H1 (cell line): Measurements from ENCODE around the gene DNASE1. TPM values are rescaled to one million over a fixed set of nuclear protein-coding genes. Genes with fewer than 3 reads are reported as not detected.

Source experiments
- CTCF ChIA-PET: fragments of 300-600 bp; sonication (Branson Sonifier 250); formaldehyde crosslinking; loops from one replicate; lab custom pipeline; 2021; ENCODE audit not compliant: partially characterized antibody; lab: Charles Lee
- POLR2A ChIA-PET: fragments of 300-600 bp; sonication (Branson Sonifier 250); formaldehyde crosslinking; loops from one replicate; lab custom pipeline; 2021; ENCODE audit warnings: inconsistent platforms; ENCODE audit not compliant: partially characterized antibody; lab: Charles Lee
- DNase-seq, 2 experiments: peaks; one replicate each; pipeline versions ENCODE4 v3.0.0 to v3.0.0-alpha.2; 2010 to 2022; ENCODE audit warnings: low spot score in 2 of 2, low read depth in 1 of 2, mixed read lengths in 1 of 2
- FAIRE-seq: peaks from 2 replicates; lab custom pipeline; 2011; peaks lifted over from hg19 to GRCh38; lab: Jason Lieb, UNC
- H2AFZ ChIP-seq: 2 replicates; pipeline ENCODE4 v1.8.1; 2012; ENCODE audit warnings: low read length, inconsistent platforms
- H2AK5ac ChIP-seq: 2 replicates; pipeline ENCODE4 v1.6.1; 2013; ENCODE audit warnings: low read depth, low read length
- H2BK120ac ChIP-seq: replicated peaks from 2 replicates; pipeline ENCODE3; 2013; ENCODE audit warnings: low read depth, low read length, inconsistent platforms
- H2BK12ac ChIP-seq: 2 replicates; pipeline ENCODE4 v1.6.1; 2013; ENCODE audit warnings: low read depth, low read length
- H2BK15ac ChIP-seq: 2 replicates; pipeline ENCODE4 v1.6.1; 2013; ENCODE audit warnings: low read length
- H2BK20ac ChIP-seq: 2 replicates; pipeline ENCODE4 v1.6.1; 2013; ENCODE audit warnings: low read length
- H2BK5ac ChIP-seq: 2 replicates; pipeline ENCODE4 v1.6.1; 2013; ENCODE audit warnings: low read depth, low read length
- H3K14ac ChIP-seq: 2 replicates; pipeline ENCODE4 v1.6.1; 2013; ENCODE audit warnings: inconsistent platforms; ENCODE audit not compliant: insufficient read length
- H3K18ac ChIP-seq: 2 replicates; pipeline ENCODE4 v1.6.1; 2013; ENCODE audit warnings: low read length; ENCODE audit errors: extremely low read depth
- H3K23ac ChIP-seq: 2 replicates; pipeline ENCODE4 v1.6.1; 2013; ENCODE audit warnings: inconsistent platforms; ENCODE audit not compliant: insufficient read length
- H3K23me2 ChIP-seq: 2 replicates; pipeline ENCODE4 v1.6.1; 2013; ENCODE audit warnings: low read depth, low read length
- H3K27ac ChIP-seq: 2 replicates; pipeline ENCODE4 v1.6.1; 2011; ENCODE audit warnings: low read depth, low read length, inconsistent platforms
- H3K27me3 ChIP-seq, 4 experiments: replicated peaks in 1 of 4; 1 replicate in 1 of 4; 2 replicates in 3 of 4; pipeline versions ENCODE4 v1.6.1 to v1.8.1; 2011 to 2013; ENCODE audit warnings: low read length in 3 of 4, mild to moderate bottlenecking in 3 of 4, inconsistent platforms in 2 of 4, mixed read lengths in 2 of 4, moderate library complexity in 1 of 4; ENCODE audit not compliant: control insufficient read depth in 3 of 4, insufficient read depth in 3 of 4; ENCODE audit errors: extremely low read depth in 1 of 4
- H3K36me3 ChIP-seq, 4 experiments: 2 replicates each; pipeline versions ENCODE4 v1.6.1 to v1.8.1; 2011 to 2013; ENCODE audit warnings: mild to moderate bottlenecking in 4 of 4, low read length in 3 of 4, moderate library complexity in 2 of 4, control low read depth in 1 of 4, inconsistent platforms in 1 of 4; ENCODE audit not compliant: insufficient read depth in 4 of 4, control insufficient read depth in 2 of 4
- H3K4ac ChIP-seq: replicated peaks from 2 replicates; pipeline ENCODE3; 2013; ENCODE audit warnings: low read length, low read depth, mixed read lengths, inconsistent platforms; ENCODE audit not compliant: insufficient read length
- H3K4me1 ChIP-seq, 4 experiments: replicated peaks in 1 of 4; 1 replicate in 1 of 4; 2 replicates in 3 of 4; pipeline versions ENCODE4 v1.6.1 to v1.8.1; 2011 to 2013; ENCODE audit warnings: low read length in 3 of 4, inconsistent platforms in 2 of 4, mixed read lengths in 1 of 4; ENCODE audit not compliant: insufficient read depth in 4 of 4, control insufficient read depth in 3 of 4
- H3K4me2 ChIP-seq, 2 experiments: 2 replicates each; pipeline versions ENCODE4 v1.6.1 to v1.8.1; 2011 to 2013; ENCODE audit warnings: low read depth in 2 of 2, low read length in 2 of 2, control low read depth in 1 of 2, inconsistent platforms in 1 of 2, mild to moderate bottlenecking in 1 of 2; ENCODE audit not compliant: insufficient read depth in 1 of 2
- H3K4me3 ChIP-seq, 4 experiments: fragments of 200-600, 300-600 bp in 1 of 4; sonication (generic), shearing (Covaris generic), sonication (Bioruptor Twin) in 1 of 4; 2 replicates each; pipeline versions ENCODE4 v1.5.1 to v1.8.1; 2011 to 2016; ENCODE audit warnings: low read length in 4 of 4, low read depth in 3 of 4, control low read depth in 2 of 4, inconsistent platforms in 2 of 4, mild to moderate bottlenecking in 2 of 4, mixed read lengths in 1 of 4, moderate library complexity in 1 of 4; ENCODE audit not compliant: insufficient read depth in 2 of 4; ENCODE audit errors: extremely low read depth in 1 of 4
- H3K56ac ChIP-seq: replicated peaks from 2 replicates; pipeline ENCODE3; 2013; ENCODE audit warnings: low read depth, mild to moderate bottlenecking, mixed read lengths, low read length, inconsistent platforms; ENCODE audit not compliant: insufficient read length
- H3K79me1 ChIP-seq: 2 replicates; pipeline ENCODE4 v1.6.1; 2013; ENCODE audit warnings: low read depth, low read length, control low read depth
- H3K79me2 ChIP-seq, 2 experiments: 2 replicates each; pipeline versions ENCODE4 v1.6.1 to v1.8.1; 2012 to 2013; ENCODE audit warnings: low read length in 2 of 2, mild to moderate bottlenecking in 2 of 2, inconsistent platforms in 1 of 2; ENCODE audit not compliant: insufficient read depth in 2 of 2, control insufficient read depth in 1 of 2
- H3K9ac ChIP-seq, 4 experiments: replicated peaks in 1 of 4; 1 replicate in 1 of 4; 2 replicates in 3 of 4; pipeline versions ENCODE4 v1.6.1 to v1.8.1; 2011 to 2013; ENCODE audit warnings: low read depth in 3 of 4, low read length in 3 of 4, control low read depth in 2 of 4, mild to moderate bottlenecking in 2 of 4, moderate library complexity in 2 of 4, inconsistent platforms in 1 of 4; ENCODE audit errors: extremely low read depth in 1 of 4
- H3K9me3 ChIP-seq, 2 experiments: 2 replicates each; pipeline versions ENCODE4 v1.6.1 to v1.8.1; 2012 to 2013; ENCODE audit warnings: mild to moderate bottlenecking in 2 of 2, moderate library complexity in 2 of 2, control low read depth in 1 of 2, inconsistent platforms in 1 of 2, low read depth in 1 of 2, low read length in 1 of 2, mixed read lengths in 1 of 2; ENCODE audit not compliant: insufficient read depth in 2 of 2
- H4K20me1 ChIP-seq, 2 experiments: replicated peaks in 1 of 2; 2 replicates each; pipeline versions ENCODE3 to v1.8.1; 2011 to 2013; ENCODE audit warnings: inconsistent platforms in 2 of 2, low read length in 2 of 2, mild to moderate bottlenecking in 1 of 2; ENCODE audit not compliant: insufficient read depth in 2 of 2, control insufficient read depth in 1 of 2
- H4K5ac ChIP-seq: 2 replicates; pipeline ENCODE4 v1.6.1; 2013; ENCODE audit warnings: low read length, low read depth, mixed read lengths, inconsistent platforms; ENCODE audit not compliant: insufficient read length
- H4K8ac ChIP-seq: 2 replicates; pipeline ENCODE4 v1.8.0; 2013; ENCODE audit warnings: mild to moderate bottlenecking, moderate library complexity, low read length, inconsistent platforms; ENCODE audit not compliant: insufficient read depth; ENCODE audit errors: extremely low read depth
- H4K91ac ChIP-seq: replicated peaks from 2 replicates; pipeline ENCODE3; 2013; ENCODE audit warnings: low read length, mixed read lengths, inconsistent platforms; ENCODE audit not compliant: insufficient read length
- ASH2L ChIP-seq: fragments of 200-600, 300-600 bp; sonication (generic); IDR thresholded peaks from one replicate; pipeline ENCODE4 v1.7.1; 2017; ENCODE audit warnings: low read length
- BRCA1 ChIP-seq: IDR thresholded peaks from 2 replicates; pipeline ENCODE4 v1.6.1; 2012; ENCODE audit warnings: low read depth, low read length, improper control_type of control experiment
- GABPA ChIP-seq: IDR thresholded peaks from 2 replicates; pipeline ENCODE4 v1.6.1; 2011; ENCODE audit warnings: mild to moderate bottlenecking, low read length, moderate library complexity, borderline replicate concordance; ENCODE audit not compliant: insufficient read depth
- NRF1 ChIP-seq: IDR thresholded peaks from 2 replicates; pipeline ENCODE4 v1.6.1; 2011; ENCODE audit warnings: mild to moderate bottlenecking, low read depth, low read length, improper control_type of control experiment
- POU5F1 ChIP-seq: IDR thresholded peaks from 2 replicates; pipeline ENCODE4 v1.6.1; 2011; ENCODE audit warnings: low read depth, mild to moderate bottlenecking, low read length, moderate library complexity
- RBBP5 ChIP-seq: IDR thresholded peaks from 2 replicates; pipeline ENCODE4 v1.7.1; 2012; ENCODE audit warnings: low read depth, mild to moderate bottlenecking, inconsistent platforms, low read length, moderate library complexity, borderline replicate concordance
- SP2 ChIP-seq: IDR thresholded peaks from 2 replicates; pipeline ENCODE4 v1.6.1; 2012; ENCODE audit warnings: mild to moderate bottlenecking, low read length, inconsistent platforms
- whole genome bisulfite sequencing, 2 experiments: shearing (Covaris generic) in 1 of 2; methylation state at CpG; one replicate each; pipeline versions ENCODE4 v1.1.6 to v1.1.7; 2013 to 2015; ENCODE audit warnings: low lambda C conversion rate in 2 of 2, mixed read lengths in 2 of 2, inconsistent platforms in 1 of 2, low coverage in 1 of 2, missing lambda C conversion rate in 1 of 2; ENCODE audit not compliant: insufficient replicate concordance in 2 of 2, insufficient coverage in 1 of 2, insufficient read length in 1 of 2; ENCODE audit errors: extremely low coverage in 1 of 2, missing lambda C conversion rate in 1 of 2; 5-methylcytosine and 5-hydroxymethylcytosine counted together
- polyA plus RNA-seq, 7 experiments: library from polyadenylated mRNA; depleted of rRNA in 3 of 7; stranded (reverse) in 5 of 7; unstranded in 2 of 7; fragments of >200 nt in 5 of 7; fragments of 200-250 nt in 2 of 7; gene quantifications; 1 replicate in 5 of 7; 2 replicates in 1 of 7; 4 replicates in 1 of 7; pipeline versions ENCODE4 v1.2.1 to v1.2.3, GENCODE V29; 2011 to 2013; ENCODE audit warnings: missing spikeins in 2 of 7, mixed read lengths in 2 of 7
- total RNA-seq: library from RNA; stranded (reverse); fragmentation: NEBNext Ultra II Directional; extraction: Animal tissue kit (Norgen Biotek cat#: 25700); gene quantifications from 2 replicates; pipeline ENCODE4 v1.2.1, GENCODE V29; 2021
- TF ChIP-seq, protein P1 (sequence below): IDR thresholded peaks from 2 replicates; pipeline ENCODE4 v1.6.1; 2011; ENCODE audit warnings: low read length, improper control_type of control experiment

DNASE1 gene
- total and polyA plus RNA-seq, 2 of the 8 experiments (the other 6 are each of a cell fraction or from before 2014, with no cell fraction given), result 11.5 to 16.7 TPM

DNA sequence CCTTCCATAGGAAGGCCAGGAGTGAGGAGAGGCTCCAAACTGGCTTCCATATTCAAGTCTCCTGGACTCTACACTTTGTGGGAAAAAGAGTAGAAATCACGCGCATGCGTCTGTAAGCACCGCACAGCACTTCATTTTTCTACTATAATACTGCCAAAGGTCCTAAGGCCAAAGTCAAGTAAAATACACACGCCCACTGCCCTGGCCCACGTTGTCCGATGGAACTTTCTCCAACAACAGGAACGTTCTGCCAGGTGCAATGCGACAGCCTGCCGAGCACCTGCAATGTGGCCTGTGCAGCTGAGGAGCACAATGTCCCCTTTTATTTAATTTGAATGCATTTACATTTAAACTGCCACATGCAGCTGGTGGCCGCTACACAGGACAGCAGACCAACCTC is 23.5 kb downstream of the DNASE1 start:
- no peak overlapping the region for H3K4ac ChIP-seq
- H4K5ac ChIP-seq, result no peak overlapping the region
- H3K9me3 ChIP-seq, result no peaks in the 10 kb centered on the region
- ChIA-PET CTCF (interaction anchor here (1.2 to 1.4 kb wide), 4 partner anchors 9 to 98 kb away, joined by 3 to 10 read pairs (median 4); no protein-coding TSS in a partner anchor), POLR2A (interaction anchor here (0.7 to 1.2 kb wide), 3 partner anchors 13 to 21 kb away, joined by 3 to 4 read pairs (median 3); no protein-coding TSS in a partner anchor)
- H3K4me1 ChIP-seq, result no peaks in the 10 kb centered on the region
- H2BK15ac ChIP-seq, result no peak overlapping the region
- peaks cover 21 to 63% (median 49%) of the 10 kb centered on the region in 4 experiments for H3K36me3 ChIP-seq
- H2AK5ac ChIP-seq, result no peak overlapping the region
- H3K27me3 ChIP-seq, result no peaks in the 10 kb centered on the region
- no peaks in the 10 kb centered on the region for H3K79me1 ChIP-seq
- H3K18ac ChIP-seq, result no peak overlapping the region
- no peak overlapping the region for H2BK5ac ChIP-seq
- 91% methylated on average over 11 of the region's 11 CpGs; no CpG with 5 or more reads in 1 of the 2 experiments for WGBS, 2 experiments
- H3K79me2 ChIP-seq, result no peaks in the 10 kb centered on the region
- DNase-seq (no peak), FAIRE-seq (no peak)
- H2AFZ ChIP-seq, result no peak overlapping the region
- no peak overlapping the region for H3K27ac ChIP-seq
- no peak overlapping the region for H4K8ac ChIP-seq
- no peak overlapping the region for H3K56ac ChIP-seq
- no peak overlapping the region for H3K4me3 ChIP-seq
- H4K91ac ChIP-seq, result no peak overlapping the region
- no peak overlapping the region for H2BK20ac ChIP-seq
- H4K20me1 ChIP-seq, result peaks cover 3 to 13% of the 10 kb centered on the region in 2 experiments
- no peak overlapping the region for H3K23ac ChIP-seq
- H2BK120ac ChIP-seq, result no peak overlapping the region
- H3K14ac ChIP-seq, result no peak overlapping the region
- no peaks in the 10 kb centered on the region for H3K23me2 ChIP-seq
- TF ChIP-seq ASH2L (no peak), BRCA1 (no peak), RBBP5 (no peak), SP2 (no peak), GABPA (no peak), POU5F1 (no peak), NRF1 (no peak)
- TF ChIP-seq, protein P1, sequence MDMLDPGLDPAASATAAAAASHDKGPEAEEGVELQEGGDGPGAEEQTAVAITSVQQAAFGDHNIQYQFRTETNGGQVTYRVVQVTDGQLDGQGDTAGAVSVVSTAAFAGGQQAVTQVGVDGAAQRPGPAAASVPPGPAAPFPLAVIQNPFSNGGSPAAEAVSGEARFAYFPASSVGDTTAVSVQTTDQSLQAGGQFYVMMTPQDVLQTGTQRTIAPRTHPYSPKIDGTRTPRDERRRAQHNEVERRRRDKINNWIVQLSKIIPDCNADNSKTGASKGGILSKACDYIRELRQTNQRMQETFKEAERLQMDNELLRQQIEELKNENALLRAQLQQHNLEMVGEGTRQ, result no peak
- no peak overlapping the region for H3K9ac ChIP-seq
- H2BK12ac ChIP-seq, result no peak overlapping the region
- H3K4me2 ChIP-seq, result no peak overlapping the region
